Heart right ventricle (tissue), 16 donors: Measurements from ENCODE around the gene ZSWIM5. TPM values are rescaled to one million over a fixed set of nuclear protein-coding genes. Genes with fewer than 3 reads are reported as not detected.

Experiments
- ATAC-seq, 8 donors: fragments of 200-7000 bp; cut with Tn5 transposase; one replicate each; pipeline ENCODE4 v1.9.1; 2020; ENCODE audit warnings: mild to moderate bottlenecking in 8 of 8, moderate library complexity in 8 of 8, moderate number of reproducible peaks in 1 of 8
- DNase-seq, 2 donors: peaks; one replicate each; pipeline ENCODE4 v3.0.0-alpha.2; 2020
- H3K27ac ChIP-seq, 10 donors: fragments of 200-600 bp; sonication (generic) in 2 of 10; one replicate each; pipeline versions ENCODE4 v1.5.0 to v1.8.0; 2020 to 2022; ENCODE audit warnings: mild to moderate bottlenecking in 3 of 10
- H3K27me3 ChIP-seq, 7 donors: fragments of 200-600 bp; one replicate each; pipeline ENCODE4 v1.8.0; 2021 to 2022; ENCODE audit warnings: mild to moderate bottlenecking in 2 of 7
- H3K36me3 ChIP-seq, 9 donors: fragments of 200-600 bp; sonication (generic) in 1 of 9; one replicate each; pipeline versions ENCODE4 v1.5.0 to v1.8.0; 2020 to 2022; ENCODE audit warnings: mild to moderate bottlenecking in 2 of 9
- H3K4me1 ChIP-seq, 9 donors: fragments of 200-600 bp; sonication (generic) in 1 of 9; one replicate each; pipeline versions ENCODE4 v1.5.0 to v1.8.0; 2020 to 2022; ENCODE audit warnings: mild to moderate bottlenecking in 4 of 9
- H3K4me3 ChIP-seq, 10 donors: fragments of 200-600 bp; sonication (generic) in 2 of 10; one replicate each; pipeline versions ENCODE4 v1.5.0 to v1.8.0; 2020 to 2022; ENCODE audit warnings: mild to moderate bottlenecking in 7 of 10, moderate library complexity in 2 of 10
- H3K9me3 ChIP-seq, 11 donors: fragments of 200-600 bp in 10 of 11; sonication (generic) in 2 of 11; one replicate each; pipeline versions ENCODE4 v1.5.0 to v1.8.0; 2013 to 2022; ENCODE audit warnings: mild to moderate bottlenecking in 2 of 11, control low read depth in 1 of 11, moderate library complexity in 1 of 11
- WGBS, 2 donors: extraction: QIAGEN DNeasy Blood & Tissue Kit; methylation state at CpG; one replicate each; pipeline ENCODE4 v1.1.7; 2013; ENCODE audit warnings: inconsistent platforms in 1 of 2; 5-methylcytosine and 5-hydroxymethylcytosine counted together
- intact Hi-C, 10 donors: fragments of 100-400 bp; cut with DNase I; formaldehyde crosslinking; loops; one replicate each; pipeline versions ENCODE4 v1.11.1 to v1.14.2; 2022
- polyA plus RNA-seq, 2 donors: library from polyadenylated mRNA; stranded (reverse); fragments of 200-250 nt; gene quantifications; one replicate each; pipeline ENCODE4 v1.2.3, GENCODE V29; 2013
- total RNA-seq, 10 donors: library from RNA; stranded (reverse); fragmentation: NEBNext Ultra II Directional in 3 of 10; extraction: Animal tissue kit (Norgen Biotek cat#: 25700) in 3 of 10; gene quantifications; one replicate each; pipeline versions ENCODE4 v1.2.1 to v1.2.4, GENCODE V29; 2021 to 2023
- TF ChIP-seq, protein P1 (sequence below), 9 donors: fragments of 200-600 bp; sonication (generic) in 2 of 9; IDR thresholded peaks; one replicate each; pipeline versions ENCODE4 v1.5.0 to v1.8.0; 2021 to 2022; ENCODE audit warnings: antibody characterized with exemption in 9 of 9, mild to moderate bottlenecking in 5 of 9, moderate library complexity in 1 of 9
- donor health status: Arrhythmogenic right ventricular cardiomyopathy.
- donor health status: ischemic (EF 13 %, LVEDD 7.1; RV severe dilation, severe dysfunction).
- donor health status: healthy with polysubstance abuse.
- donor health status: DM: no; HTN: yes; CAD: no.
- donor health status: DM: no; HTN: no; CAD: no.
- donor health status: ischemic (EF 25% LVEDD 6.9; RV normal size, moderate dysfunction).
- donor health status: ischemic (EF 25% LVEDD 5.7; RV mildly dilated, moderate dysfunction).
- donor health status: healthy.
- donor health status: DM: yes; HTN: yes; CAD: no.
- donor health status: Ischemic cardiomyopathy.
- donor health status: ischemic (EF 35%, LVEDD 5.7; RV mildly dilated, moderate dysfunction).
- donor health status: nonischemic (EF 11% LVEDD 7.7; RV severe dilation, severe dysfunction).
- donor health status: DM: yes; HTN: yes; CAD: no.
- donor health status: PGD.
- donor health status: ischemic (EF 29% LVEDD 5.4; RV normal size, mild dysfunction).
- donor health status: nonischemic (EF 23%, LVEDD 6.1; RV moderate dilation, normal function).

ZSWIM5 gene
- total and polyA plus RNA-seq, 12 donors = 0.22 to 1.7 (median 0.77) TPM

GRCh38 chr1:45010855-45011811 lies 195.3 kb downstream of the ZSWIM5 start, which contains the start of gene HECTD3:
HECTD3 (minus strand) TSS chr1:45011324; CDS start chr1:45011257, 67 bp downstream.
- Histone ChIP-seq H3K36me3 (peaks cover 0 to 64% (median 40%) of the 10 kb centered on the region in 9 donors), H3K27ac (peak within 1 kb of the TSS in 9 of 10 donors; percentile 59 to 88 (median 82)), H3K27me3 (no peaks in the 10 kb centered on the region), H3K4me1 (peaks cover 20 to 51% (median 35%) of the 10 kb centered on the region in 9 donors), H3K4me3 (peak within 1 kb of the TSS; percentile 75 to 100 (median 96)), H3K9me3 (no peaks in the 10 kb centered on the region)
- DNase-seq (peak; percentile 81 to 84), ATAC-seq (peak; percentile 87 to 93 (median 91))
- WGBS, 2 donors = 1% methylated on average over 49 to 62 of the region's 62 CpGs
- TF ChIP-seq, protein P1, sequence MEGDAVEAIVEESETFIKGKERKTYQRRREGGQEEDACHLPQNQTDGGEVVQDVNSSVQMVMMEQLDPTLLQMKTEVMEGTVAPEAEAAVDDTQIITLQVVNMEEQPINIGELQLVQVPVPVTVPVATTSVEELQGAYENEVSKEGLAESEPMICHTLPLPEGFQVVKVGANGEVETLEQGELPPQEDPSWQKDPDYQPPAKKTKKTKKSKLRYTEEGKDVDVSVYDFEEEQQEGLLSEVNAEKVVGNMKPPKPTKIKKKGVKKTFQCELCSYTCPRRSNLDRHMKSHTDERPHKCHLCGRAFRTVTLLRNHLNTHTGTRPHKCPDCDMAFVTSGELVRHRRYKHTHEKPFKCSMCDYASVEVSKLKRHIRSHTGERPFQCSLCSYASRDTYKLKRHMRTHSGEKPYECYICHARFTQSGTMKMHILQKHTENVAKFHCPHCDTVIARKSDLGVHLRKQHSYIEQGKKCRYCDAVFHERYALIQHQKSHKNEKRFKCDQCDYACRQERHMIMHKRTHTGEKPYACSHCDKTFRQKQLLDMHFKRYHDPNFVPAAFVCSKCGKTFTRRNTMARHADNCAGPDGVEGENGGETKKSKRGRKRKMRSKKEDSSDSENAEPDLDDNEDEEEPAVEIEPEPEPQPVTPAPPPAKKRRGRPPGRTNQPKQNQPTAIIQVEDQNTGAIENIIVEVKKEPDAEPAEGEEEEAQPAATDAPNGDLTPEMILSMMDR (IDR thresholded peaks at IDR 0.05) = no peak
- intact Hi-C loops = loop anchor here (2.0 to 10.0 kb wide), 15 partner anchors 24 to 571 kb away; partner anchors contain the start of genes TESK2 (in 8 of the 10), EIF2B3 (in 1 of the 10), NASP (in 1 of the 10) and RPS8 (in 1 of the 10)

DNA sequence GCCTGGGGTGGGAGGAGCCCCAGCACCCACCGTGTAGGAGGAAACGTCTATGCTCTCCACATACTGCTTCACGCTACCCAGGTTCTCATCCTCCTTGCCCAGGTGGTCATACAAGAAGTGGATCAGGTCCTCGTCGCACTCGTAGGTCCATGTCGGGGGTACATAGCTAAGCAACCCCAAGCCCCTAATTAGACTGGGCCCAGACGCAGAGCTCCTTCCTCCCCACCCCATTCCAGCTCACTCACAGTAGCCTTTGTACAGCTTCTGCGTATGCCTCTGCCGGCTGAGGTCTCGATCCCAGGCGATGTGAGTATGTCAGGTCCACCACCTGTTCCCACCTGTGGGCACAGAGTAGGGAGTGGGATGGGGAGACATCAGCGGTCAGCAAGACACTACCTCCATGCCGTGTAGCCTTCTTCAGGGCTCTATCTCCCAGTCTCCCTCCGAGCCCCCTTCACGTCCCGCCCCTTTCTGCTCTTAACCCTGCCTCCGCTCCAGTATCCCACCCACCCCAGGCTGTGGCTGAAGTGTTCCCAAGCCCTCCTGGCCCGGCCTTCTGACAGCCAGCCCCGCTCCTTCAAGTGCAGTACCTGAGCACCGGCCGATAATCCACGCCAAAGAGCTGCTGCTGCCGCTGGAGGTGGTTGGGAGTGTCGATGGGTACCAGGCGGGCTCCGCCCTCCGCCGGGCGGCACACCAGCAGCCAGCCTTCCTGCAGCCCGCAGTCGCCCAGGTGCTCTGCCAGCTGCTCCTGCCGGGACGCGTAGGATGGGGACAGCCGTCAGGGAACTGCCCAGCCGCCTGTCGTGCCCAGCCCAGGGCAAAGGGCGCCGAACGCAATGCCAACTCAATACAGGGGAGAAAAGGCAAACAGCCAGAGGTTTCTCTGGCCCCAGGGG lies 196.2 kb downstream of the ZSWIM5 start:
- TF ChIP-seq, protein P1 (IDR thresholded peaks at IDR 0.05) = no peak
- H3K4me1 ChIP-seq = peaks cover 20 to 51% (median 35%) of the 10 kb centered on the region in 9 donors
- no peaks in the 10 kb centered on the region for H3K27me3 ChIP-seq
- peak overlapping the region; percentile 75 to 100 (median 96) for H3K4me3 ChIP-seq
- H3K27ac ChIP-seq = peak overlapping the region in 9 of 10 donors; percentile 59 to 88 (median 82)
- 20 to 21% methylated on average over 41 of the region's 41 CpGs for WGBS, 2 donors
- intact Hi-C loops = loop anchor here (2.0 to 10.0 kb wide), 16 partner anchors 23 to 572 kb away; partner anchors contain the start of genes TESK2 (in 8 of the 10), EIF2B3 (in 1 of the 10), NASP (in 1 of the 10) and RPS8 (in 1 of the 10)
- ATAC-seq = no peak
- peaks cover 0 to 65% (median 49%) of the 10 kb centered on the region in 9 donors for H3K36me3 ChIP-seq
- DNase-seq = no peak
- no peaks in the 10 kb centered on the region for H3K9me3 ChIP-seq

DNA sequence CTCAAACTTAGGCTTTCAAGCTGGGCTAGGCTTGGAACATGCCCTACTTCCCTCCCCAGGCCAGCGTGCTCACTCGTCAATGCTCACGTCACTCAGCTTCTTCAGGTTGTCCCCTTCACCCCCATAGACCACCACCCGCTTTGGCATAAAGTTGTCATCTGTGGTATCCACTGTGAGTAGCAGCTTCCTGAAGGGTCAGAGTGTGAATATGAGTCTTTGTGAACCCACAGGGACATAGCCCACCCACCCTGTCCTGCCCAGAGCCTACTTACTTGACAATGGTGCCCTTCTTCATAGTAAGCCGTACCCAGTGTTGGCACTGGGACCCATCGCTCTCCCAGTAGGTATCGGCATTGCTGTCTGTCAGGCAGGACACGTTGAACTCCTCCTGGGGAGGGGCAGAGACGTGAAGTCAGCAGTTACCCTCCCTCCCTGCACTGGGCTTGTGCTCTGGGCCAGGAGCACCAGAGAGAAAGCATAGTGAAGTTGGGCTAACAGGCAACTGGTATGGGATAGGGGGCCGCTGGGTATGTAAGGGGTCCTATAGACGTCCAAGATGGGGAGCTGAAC lies 197.0 kb downstream of the ZSWIM5 start:
- Histone ChIP-seq H3K4me3 (peak overlapping the region in 7 of 10 donors; percentile 93 to 100 (median 98)), H3K4me1 (peaks cover 20 to 43% (median 35%) of the 10 kb centered on the region in 9 donors), H3K27ac (peak overlapping the region in 2 of 10 donors; percentile 6 to 82), H3K9me3 (no peaks in the 10 kb centered on the region), H3K27me3 (no peaks in the 10 kb centered on the region), H3K36me3 (peaks cover 0 to 66% (median 51%) of the 10 kb centered on the region in 9 donors)
- ATAC-seq (no peak), DNase-seq (no peak)
- TF ChIP-seq, protein P1 (IDR thresholded peaks at IDR 0.05) = no peak
- 94% methylated on average over 11 of the region's 11 CpGs for WGBS, 2 donors
- intact Hi-C loops = loop anchor here in 2 of 10 donors (10.0 kb wide), 2 partner anchors 175 to 215 kb away; no protein-coding TSS in a partner anchor
